ENCODE measurements around the gene TEDC2.

TEDC2 gene

GRCh38 chr16:2457946-2458345 lies 2.0 kb upstream of the TEDC2 start:
- Histone ChIP-seq H3K27me3 (ENCODE audit: control insufficient read depth, insufficient read depth, low read length) (no peaks in the 10 kb centered on the region), H3K4me1 (ENCODE audit: control insufficient read depth, low read depth, low read length) (peaks cover 6% of the 10 kb centered on the region), H3K27ac (ENCODE audit: low read length) (no peak overlapping the region), H3K9me3 (ENCODE audit: control insufficient read depth, low read depth, low read length) (no peaks in the 10 kb centered on the region), H3K36me3 (ENCODE audit: control insufficient read depth, low read depth, low read length) (peaks cover 48% of the 10 kb centered on the region), H3K4me3 (ENCODE audit: low read length) (no peak overlapping the region), H3K9ac (ENCODE audit: low read length) (no peak overlapping the region)

- peak overlapping the region; percentile 24 for H3K9ac ChIP-seq (ENCODE audit: low read length)
- H3K36me3 ChIP-seq (ENCODE audit: control insufficient read depth, low read depth, low read length), result peaks cover 37% of the 10 kb centered on the region
- H3K4me3 ChIP-seq (ENCODE audit: low read length), result peak overlapping the region; percentile 76
- no peak overlapping the region for H3K27ac ChIP-seq (ENCODE audit: low read length)
- H3K9me3 ChIP-seq (ENCODE audit: control insufficient read depth, low read depth, low read length), result no peaks in the 10 kb centered on the region
- no peaks in the 10 kb centered on the region for H3K27me3 ChIP-seq (ENCODE audit: control insufficient read depth, insufficient read depth, low read length)
- peaks cover 6% of the 10 kb centered on the region for H3K4me1 ChIP-seq (ENCODE audit: control insufficient read depth, low read depth, low read length)
These were observed 842 bp upstream of the TEDC2 start for GRCh38 chr16:2458887-2459646.

DNA sequence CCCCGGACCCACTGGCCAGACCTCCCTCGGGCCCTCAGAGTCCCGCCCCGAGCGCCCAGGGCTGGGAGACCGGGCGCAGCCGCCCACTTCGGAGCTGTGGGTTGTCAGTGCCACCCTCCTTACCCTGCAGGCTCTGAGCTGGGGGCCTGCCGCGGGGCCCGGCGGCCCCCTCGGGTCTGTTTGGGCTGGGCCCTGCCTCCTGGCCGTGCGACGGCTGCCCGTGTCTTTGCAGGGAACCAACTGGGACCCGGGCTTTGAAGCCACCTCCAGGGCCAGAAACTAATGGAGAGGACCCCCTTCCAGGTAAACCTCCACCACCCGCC lies 443 bp downstream of the TEDC2 start:
- Histone ChIP-seq H3K27ac (ENCODE audit: low read length) (no peak overlapping the region), H3K36me3 (ENCODE audit: control insufficient read depth, low read depth, low read length) (peaks cover 31% of the 10 kb centered on the region), H3K27me3 (ENCODE audit: control insufficient read depth, insufficient read depth, low read length) (no peaks in the 10 kb centered on the region), H3K9ac (ENCODE audit: low read length) (peak overlapping the region; percentile 65), H3K4me3 (ENCODE audit: low read length) (peak overlapping the region; percentile 76), H3K4me1 (ENCODE audit: control insufficient read depth, low read depth, low read length) (peaks cover 6% of the 10 kb centered on the region), H3K9me3 (ENCODE audit: control insufficient read depth, low read depth, low read length) (no peaks in the 10 kb centered on the region)

DNA sequence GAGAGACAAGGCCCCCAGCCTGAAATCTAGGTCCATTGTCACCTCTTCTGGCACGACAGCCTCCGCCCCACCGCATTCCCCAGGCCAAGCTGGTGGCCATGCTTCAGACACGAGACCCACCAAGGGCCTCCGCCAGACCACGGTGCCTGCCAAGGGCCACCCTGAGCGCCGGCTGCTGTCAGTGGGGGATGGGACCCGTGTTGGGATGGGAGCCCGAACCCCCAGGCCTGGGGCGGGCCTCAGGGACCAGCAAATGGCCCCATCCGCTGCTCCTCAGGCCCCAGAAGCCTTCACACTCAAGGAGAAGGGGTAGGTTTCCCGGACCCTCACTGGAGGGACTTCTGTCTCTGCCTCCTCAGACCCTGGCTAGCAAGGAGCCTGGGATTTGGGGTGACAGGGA lies 1.0 kb downstream of the TEDC2 start:
- Histone ChIP-seq H3K36me3 (ENCODE audit: control insufficient read depth, low read depth, low read length) (peaks cover 25% of the 10 kb centered on the region), H3K9me3 (ENCODE audit: control insufficient read depth, low read depth, low read length) (no peaks in the 10 kb centered on the region), H3K27me3 (ENCODE audit: control insufficient read depth, insufficient read depth, low read length) (no peaks in the 10 kb centered on the region), H3K4me1 (ENCODE audit: control insufficient read depth, low read depth, low read length) (peaks cover 6% of the 10 kb centered on the region), H3K4me3 (ENCODE audit: low read length) (peak overlapping the region; percentile 76), H3K9ac (ENCODE audit: low read length) (no peak overlapping the region), H3K27ac (ENCODE audit: low read length) (no peak overlapping the region)

DNA sequence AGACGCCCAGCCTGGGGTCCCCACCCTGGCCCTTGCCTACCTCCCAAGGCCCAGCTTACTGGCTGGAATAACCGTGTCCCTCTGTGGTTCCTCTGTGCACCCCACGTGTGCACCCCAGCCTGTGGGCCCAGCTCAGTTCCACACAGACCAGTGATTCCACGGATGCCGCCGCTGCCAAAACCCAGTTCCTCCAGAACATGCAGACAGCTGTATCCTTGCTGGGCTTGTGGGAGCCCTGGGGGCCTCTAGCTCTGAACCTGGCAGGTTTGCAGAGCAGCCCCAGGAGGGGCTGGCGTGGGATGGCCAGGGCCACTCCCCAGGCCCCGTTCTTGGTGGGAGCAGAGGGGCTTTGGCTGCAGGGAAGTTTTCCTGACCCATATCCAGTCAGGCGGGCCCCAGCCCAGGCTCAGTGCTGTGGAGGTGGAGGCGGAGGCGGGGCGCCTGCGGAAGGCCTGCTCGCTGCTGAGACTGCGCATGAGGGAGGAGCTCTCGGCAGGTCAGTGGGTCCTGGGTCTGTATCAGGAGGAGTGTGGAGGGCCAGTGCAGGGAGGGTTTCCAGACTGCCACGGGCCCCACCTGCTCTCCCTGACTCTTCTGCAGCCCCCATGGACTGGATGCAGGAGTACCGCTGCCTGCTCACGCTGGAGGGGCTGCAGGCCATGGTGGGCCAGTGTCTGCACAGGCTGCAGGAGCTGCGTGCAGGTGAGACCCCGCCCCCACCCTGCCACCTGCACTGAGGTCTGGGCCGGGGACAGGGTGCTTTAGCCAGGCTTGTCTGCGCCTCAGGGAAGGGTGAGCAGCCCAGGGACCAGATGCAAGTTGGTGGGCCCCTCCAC lies 2.3 kb downstream of the TEDC2 start:
- Histone ChIP-seq H3K36me3 (ENCODE audit: control insufficient read depth, low read depth, low read length) (peaks cover 12% of the 10 kb centered on the region), H3K27ac (ENCODE audit: low read length) (no peak overlapping the region), H3K9ac (ENCODE audit: low read length) (no peak overlapping the region), H3K27me3 (ENCODE audit: control insufficient read depth, insufficient read depth, low read length) (no peaks in the 10 kb centered on the region), H3K4me3 (ENCODE audit: low read length) (no peak overlapping the region), H3K9me3 (ENCODE audit: control insufficient read depth, low read depth, low read length) (no peaks in the 10 kb centered on the region), H3K4me1 (ENCODE audit: control insufficient read depth, low read depth, low read length) (peaks cover 6% of the 10 kb centered on the region)

- Histone ChIP-seq H3K36me3 (ENCODE audit: control insufficient read depth, low read depth, low read length) (peaks cover 10% of the 10 kb centered on the region), H3K27me3 (ENCODE audit: control insufficient read depth, insufficient read depth, low read length) (peaks cover 12% of the 10 kb centered on the region), H3K4me3 (ENCODE audit: low read length) (no peak overlapping the region), H3K4me1 (ENCODE audit: control insufficient read depth, low read depth, low read length) (peaks cover 6% of the 10 kb centered on the region), H3K9me3 (ENCODE audit: control insufficient read depth, low read depth, low read length) (no peaks in the 10 kb centered on the region), H3K9ac (ENCODE audit: low read length) (no peak overlapping the region), H3K27ac (ENCODE audit: low read length) (no peak overlapping the region)
These were observed 4.4 kb downstream of the TEDC2 start for GRCh38 chr16:2464333-2464732.

GRCh38 chr16:2465653-2466415 lies 5.9 kb downstream of the TEDC2 start:
- Histone ChIP-seq H3K27me3 (ENCODE audit: control insufficient read depth, insufficient read depth, low read length) (peaks cover 27% of the 10 kb centered on the region), H3K9ac (ENCODE audit: low read length) (no peak overlapping the region), H3K4me3 (ENCODE audit: low read length) (no peak overlapping the region), H3K4me1 (ENCODE audit: control insufficient read depth, low read depth, low read length) (peaks cover 9% of the 10 kb centered on the region), H3K27ac (ENCODE audit: low read length) (no peak overlapping the region), H3K9me3 (ENCODE audit: control insufficient read depth, low read depth, low read length) (no peaks in the 10 kb centered on the region), H3K36me3 (ENCODE audit: control insufficient read depth, low read depth, low read length) (peaks cover 10% of the 10 kb centered on the region)

DNA sequence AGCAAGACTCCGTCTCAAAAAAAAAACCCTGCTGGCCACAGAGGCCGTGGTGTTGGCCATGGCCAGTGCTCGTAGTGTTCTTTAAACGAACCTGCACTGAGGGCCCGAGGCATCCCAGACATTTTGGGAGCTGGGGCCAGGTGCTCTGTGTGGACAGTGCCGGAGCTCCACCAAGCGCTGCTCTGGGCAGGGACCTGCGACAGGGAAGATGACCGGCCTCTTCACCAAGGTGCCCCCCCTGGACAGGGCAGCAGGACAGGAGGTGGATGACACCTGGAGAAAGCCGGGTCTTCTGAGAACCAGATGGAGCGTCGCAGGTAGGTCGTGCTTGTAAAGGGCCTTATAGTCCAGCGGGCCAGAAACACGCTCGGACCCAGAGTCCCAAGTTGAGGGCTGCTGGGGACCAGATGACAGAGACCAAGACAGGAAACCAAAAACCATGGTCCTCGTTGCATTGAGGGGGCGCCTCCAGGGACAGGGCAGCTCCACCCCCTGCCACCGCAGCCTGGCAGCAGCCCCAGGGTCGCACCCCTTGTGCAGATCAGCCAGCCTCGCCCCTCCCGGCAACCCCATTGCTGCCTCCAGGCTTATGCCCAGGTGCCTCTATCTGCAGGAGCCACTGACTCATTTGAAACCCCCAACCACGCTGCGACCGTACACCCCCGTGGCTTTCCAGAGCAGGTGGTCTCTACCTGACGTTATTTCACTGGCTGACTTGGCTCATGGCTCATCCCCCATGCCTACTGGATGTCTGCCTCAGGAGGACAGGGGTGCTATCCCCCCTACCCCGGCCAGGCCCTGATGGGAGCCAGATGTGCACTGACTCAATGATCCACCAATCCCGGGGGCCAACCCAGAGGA lies 7.0 kb downstream of the TEDC2 start:
- Histone ChIP-seq H3K4me3 (ENCODE audit: low read length) (peak overlapping the region; percentile 43), H3K27ac (ENCODE audit: low read length) (no peak overlapping the region), H3K9me3 (ENCODE audit: control insufficient read depth, low read depth, low read length) (no peaks in the 10 kb centered on the region), H3K4me1 (ENCODE audit: control insufficient read depth, low read depth, low read length) (peaks cover 9% of the 10 kb centered on the region), H3K27me3 (ENCODE audit: control insufficient read depth, insufficient read depth, low read length) (peaks cover 37% of the 10 kb centered on the region), H3K36me3 (ENCODE audit: control insufficient read depth, low read depth, low read length) (peaks cover 5% of the 10 kb centered on the region), H3K9ac (ENCODE audit: low read length) (peak overlapping the region; percentile 29)

- H3K4me1 ChIP-seq (ENCODE audit: control insufficient read depth, low read depth, low read length), result peaks cover 9% of the 10 kb centered on the region
- peak overlapping the region; percentile 43 for H3K4me3 ChIP-seq (ENCODE audit: low read length)
- H3K9me3 ChIP-seq (ENCODE audit: control insufficient read depth, low read depth, low read length), result no peaks in the 10 kb centered on the region
- H3K27ac ChIP-seq (ENCODE audit: low read length), result no peak overlapping the region
- H3K36me3 ChIP-seq (ENCODE audit: control insufficient read depth, low read depth, low read length), result peaks cover 2% of the 10 kb centered on the region
- peak overlapping the region; percentile 46 for H3K9ac ChIP-seq (ENCODE audit: low read length)
- H3K27me3 ChIP-seq (ENCODE audit: control insufficient read depth, insufficient read depth, low read length), result peaks cover 45% of the 10 kb centered on the region
These were observed 7.8 kb downstream of the TEDC2 start for GRCh38 chr16:2467528-2468232.

DNA sequence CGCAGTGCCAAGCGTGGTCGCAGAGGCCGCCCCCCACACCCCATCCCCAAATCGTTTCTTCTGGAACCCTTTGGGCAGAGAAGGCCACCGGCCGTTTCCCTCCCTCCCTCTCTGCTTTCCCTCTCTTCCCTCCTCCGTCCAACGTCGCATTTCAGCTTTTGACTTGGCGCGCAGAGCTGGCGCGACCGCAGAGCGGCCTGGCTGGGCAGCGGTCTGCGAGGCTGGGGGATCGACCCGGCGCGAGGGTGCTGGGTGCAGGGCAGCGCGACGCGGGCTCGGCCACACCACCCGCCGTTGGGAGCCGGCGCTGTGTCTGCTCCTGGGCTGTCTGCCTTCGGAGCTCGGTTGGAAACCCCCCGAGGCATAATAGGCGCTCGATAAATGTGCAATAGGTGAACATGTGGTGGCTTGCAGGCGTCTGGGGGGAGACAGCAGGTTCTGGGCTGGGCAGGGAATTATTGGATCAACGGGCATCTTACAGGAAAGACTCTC lies 8.4 kb downstream of the TEDC2 start:
- H3K4me3 ChIP-seq (ENCODE audit: low read length), result peak overlapping the region; percentile 43
- peak overlapping the region; percentile 46 for H3K9ac ChIP-seq (ENCODE audit: low read length)
- no peak overlapping the region for H3K27ac ChIP-seq (ENCODE audit: low read length)
- H3K27me3 ChIP-seq (ENCODE audit: control insufficient read depth, insufficient read depth, low read length), result peaks cover 51% of the 10 kb centered on the region
- no peaks in the 10 kb centered on the region for H3K36me3 ChIP-seq (ENCODE audit: control insufficient read depth, low read depth, low read length)
- H3K4me1 ChIP-seq (ENCODE audit: control insufficient read depth, low read depth, low read length), result peaks cover 9% of the 10 kb centered on the region
- no peaks in the 10 kb centered on the region for H3K9me3 ChIP-seq (ENCODE audit: control insufficient read depth, low read depth, low read length)
